Mammary epithelial cell (primary cell): Measurements from ENCODE around the gene IPO7.
"Not testable (repeated sequence)": the region's sequence is repeated elsewhere in the genome, so short reads cannot be mapped to it uniquely, and the experiment has no call there.

Source experiments
- EZH2 ChIP-seq: IDR thresholded peaks from 2 replicates; pipeline ENCODE4 v1.6.1; 2012; ENCODE audit warnings: low read length, inconsistent platforms, borderline replicate concordance
- TF ChIP-seq, protein P1 (sequence below), 2 donors: IDR thresholded peaks in 1 of 2; conservative IDR thresholded peaks in 1 of 2; 2 replicates each; pipeline ENCODE4 v1.5.1; 2011 to 2012; ENCODE audit warnings: inconsistent platforms in 2 of 2, low read length in 2 of 2, mild to moderate bottlenecking in 2 of 2, control low read depth in 1 of 2, low read depth in 1 of 2; ENCODE audit not compliant: insufficient read depth in 1 of 2; ENCODE audit errors: extremely low read depth in 1 of 2

DNA sequence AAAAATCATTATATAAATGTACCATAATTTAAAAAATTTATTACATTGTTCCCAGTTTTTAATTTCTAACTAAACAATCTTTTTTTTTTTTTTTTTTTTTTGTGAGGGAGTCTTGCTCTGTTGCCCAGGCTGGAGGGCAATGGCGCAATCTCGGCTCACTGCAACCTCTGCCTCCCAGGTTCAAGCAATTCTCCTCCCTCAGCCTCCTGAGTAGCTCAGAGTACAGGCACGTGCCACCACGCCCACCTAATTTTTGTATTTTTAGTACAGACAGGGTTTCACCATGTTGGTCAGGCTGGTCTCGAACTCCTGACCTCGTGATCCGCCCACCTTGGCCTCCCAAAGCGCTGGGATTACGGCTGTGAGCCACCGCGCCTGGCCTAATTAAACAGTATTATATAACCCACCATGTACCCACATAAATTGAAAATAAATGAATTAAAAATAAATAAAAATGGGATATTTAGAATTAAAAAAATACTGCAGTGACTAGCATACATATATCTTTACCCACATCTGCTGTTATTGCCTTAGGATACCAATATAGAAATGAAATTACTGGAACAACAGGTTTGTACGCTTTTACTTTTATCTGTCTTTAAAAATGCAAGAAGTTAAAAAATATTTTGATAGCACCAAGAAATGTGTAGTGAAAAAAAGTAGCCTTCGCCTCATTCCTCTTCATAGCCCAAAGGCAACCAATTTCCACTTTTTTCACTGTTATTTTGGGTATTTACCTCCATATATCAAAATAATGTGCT is 23.4 kb upstream of the IPO7 start:
- TF ChIP-seq, protein P1, sequence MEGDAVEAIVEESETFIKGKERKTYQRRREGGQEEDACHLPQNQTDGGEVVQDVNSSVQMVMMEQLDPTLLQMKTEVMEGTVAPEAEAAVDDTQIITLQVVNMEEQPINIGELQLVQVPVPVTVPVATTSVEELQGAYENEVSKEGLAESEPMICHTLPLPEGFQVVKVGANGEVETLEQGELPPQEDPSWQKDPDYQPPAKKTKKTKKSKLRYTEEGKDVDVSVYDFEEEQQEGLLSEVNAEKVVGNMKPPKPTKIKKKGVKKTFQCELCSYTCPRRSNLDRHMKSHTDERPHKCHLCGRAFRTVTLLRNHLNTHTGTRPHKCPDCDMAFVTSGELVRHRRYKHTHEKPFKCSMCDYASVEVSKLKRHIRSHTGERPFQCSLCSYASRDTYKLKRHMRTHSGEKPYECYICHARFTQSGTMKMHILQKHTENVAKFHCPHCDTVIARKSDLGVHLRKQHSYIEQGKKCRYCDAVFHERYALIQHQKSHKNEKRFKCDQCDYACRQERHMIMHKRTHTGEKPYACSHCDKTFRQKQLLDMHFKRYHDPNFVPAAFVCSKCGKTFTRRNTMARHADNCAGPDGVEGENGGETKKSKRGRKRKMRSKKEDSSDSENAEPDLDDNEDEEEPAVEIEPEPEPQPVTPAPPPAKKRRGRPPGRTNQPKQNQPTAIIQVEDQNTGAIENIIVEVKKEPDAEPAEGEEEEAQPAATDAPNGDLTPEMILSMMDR (conservative IDR thresholded peaks at IDR 0.05 in 1 of 2, IDR thresholded peaks at IDR 0.05 in 1 of 2; ENCODE audit: extremely low read depth in 1 of 2, insufficient read depth in 1 of 2, low read depth in 1 of 2, low read length in 2 of 2), result not testable (repeated sequence)
- TF ChIP-seq EZH2, result not testable (repeated sequence)
